ENCODE data around the gene ZFP28. TPM values are rescaled to one million over a fixed set of nuclear protein-coding genes. Genes with fewer than 3 reads are reported as not detected.
A peak's percentile ranks its signal among the peaks of the same experiment; 100 is the strongest.

ZFP28 gene
- total RNA-seq, 1 experiment from 2014 or later = not detected

- Mint-ChIP-seq H3K4me3 (ENCODE audit: low read depth, unreplicated experiment) (no peak overlapping the region), H3K27ac (ENCODE audit: unreplicated experiment) (no peak overlapping the region), H3K27me3 (ENCODE audit: unreplicated experiment) (no peaks in the 10 kb centered on the region), H3K9me3 (ENCODE audit: low read depth, unreplicated experiment) (peaks cover 32% of the 10 kb centered on the region), H3K36me3 (ENCODE audit: insufficient read depth, unreplicated experiment) (no peaks in the 10 kb centered on the region), H3K4me1 (ENCODE audit: low read depth, unreplicated experiment) (no peaks in the 10 kb centered on the region)
- BruUV-seq (replicated peaks) = no TSS peak
- DNase-seq = no peak
- CTCF ChIA-PET = no interaction called here
- intact Hi-C loops (cut with micrococcal nuclease; ENCODE audit: unreplicated experiment) = no loop called here
- TF ChIP-seq CTCF (IDR thresholded peaks at IDR 0.05; ENCODE audit: unreplicated experiment) = no peak
Measured at GRCh38 chr19:56577719-56578602, 39.2 kb downstream of the ZFP28 start.

GRCh38 chr19:56594446-56594782, 55.7 kb downstream of the ZFP28 start:
- H3K27ac Mint-ChIP-seq (ENCODE audit: unreplicated experiment) = no peak overlapping the region
- DNase-seq = no peak
- H3K36me3 Mint-ChIP-seq (ENCODE audit: insufficient read depth, unreplicated experiment) = peaks cover 16% of the 10 kb centered on the region
- no peaks in the 10 kb centered on the region for H3K27me3 Mint-ChIP-seq (ENCODE audit: unreplicated experiment)
- intact Hi-C loops (cut with micrococcal nuclease; ENCODE audit: unreplicated experiment) = no loop called here
- CTCF ChIA-PET = no interaction called here
- peaks cover 41% of the 10 kb centered on the region for H3K9me3 Mint-ChIP-seq (ENCODE audit: low read depth, unreplicated experiment)
- no TSS peak for BruUV-seq (replicated peaks)
- H3K4me3 Mint-ChIP-seq (ENCODE audit: low read depth, unreplicated experiment) = peak overlapping the region; percentile 73
- no peaks in the 10 kb centered on the region for H3K4me1 Mint-ChIP-seq (ENCODE audit: low read depth, unreplicated experiment)
- TF ChIP-seq CTCF (IDR thresholded peaks at IDR 0.05; ENCODE audit: unreplicated experiment) = no peak

DNA sequence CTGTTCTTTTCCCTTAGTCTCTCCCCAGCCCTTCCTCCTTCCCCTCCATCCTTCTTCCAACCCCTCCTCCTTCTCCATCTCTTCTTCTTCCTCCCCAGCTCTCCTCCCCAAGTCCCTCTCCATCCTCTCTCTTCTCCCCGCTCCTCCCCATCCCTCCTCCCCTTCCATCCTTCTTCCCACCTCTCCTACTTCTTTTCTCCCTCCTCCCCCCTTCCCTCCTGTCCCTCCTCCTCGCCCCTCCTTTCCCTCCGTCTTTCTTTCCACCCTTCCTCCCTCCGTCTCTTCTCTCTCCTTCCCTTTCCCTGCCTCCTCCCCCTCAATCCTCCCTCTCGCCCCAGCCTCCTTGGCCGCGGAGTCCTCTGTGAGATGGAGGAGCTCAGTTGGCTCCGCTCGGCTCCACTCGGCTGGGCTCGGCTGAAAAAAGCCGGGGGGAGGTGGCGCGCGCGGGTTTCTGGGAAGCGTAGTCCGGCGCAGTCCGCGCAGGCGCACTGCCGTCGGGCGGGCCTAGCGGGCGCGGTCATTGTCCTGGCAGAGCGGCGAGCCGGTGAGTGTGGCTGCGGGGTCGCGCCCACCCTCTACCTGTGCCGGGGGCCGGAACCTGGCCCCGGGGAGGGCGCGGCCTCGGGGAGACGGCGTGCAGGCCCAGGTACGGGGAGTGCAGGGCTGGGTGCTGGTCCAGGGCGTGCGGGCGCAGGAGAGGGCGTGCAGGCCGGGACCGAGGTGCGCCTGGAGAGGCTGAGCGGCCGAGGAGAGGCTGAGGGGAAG, 56.2 kb downstream of the ZFP28 start, which contains the start of gene ZNF71:
Gene ZNF71 (plus strand): TSS at position 520 of the 765 bp plus-strand sequence. CDS start 6,257 bp downstream, outside the sequence.
- no TSS peak for BruUV-seq (replicated peaks)
- intact Hi-C loops (cut with micrococcal nuclease; ENCODE audit: unreplicated experiment) = no loop called here
- Mint-ChIP-seq H3K4me3 (ENCODE audit: low read depth, unreplicated experiment) (peak within 1 kb of the TSS; percentile 73), H3K27ac (ENCODE audit: unreplicated experiment) (no peak within 1 kb of the TSS), H3K9me3 (ENCODE audit: low read depth, unreplicated experiment) (peaks cover 41% of the 10 kb centered on the region), H3K27me3 (ENCODE audit: unreplicated experiment) (no peaks in the 10 kb centered on the region), H3K4me1 (ENCODE audit: low read depth, unreplicated experiment) (no peaks in the 10 kb centered on the region), H3K36me3 (ENCODE audit: insufficient read depth, unreplicated experiment) (peaks cover 16% of the 10 kb centered on the region)
- no peak for TF ChIP-seq CTCF (IDR thresholded peaks at IDR 0.05; ENCODE audit: unreplicated experiment)
- peak; percentile 73 for DNase-seq
- CTCF ChIA-PET = interaction anchor here (0.8 kb wide), 1 partner anchor 660 kb away, joined by 6 read pairs; no protein-coding TSS in a partner anchor

GRCh38 chr19:56595548-56595899, 56.8 kb downstream of the ZFP28 start:
- CTCF ChIA-PET = interaction anchor here (0.8 kb wide), 1 partner anchor 660 kb away, joined by 6 read pairs; no protein-coding TSS in a partner anchor
- BruUV-seq (replicated peaks) = no TSS peak
- peaks cover 39% of the 10 kb centered on the region for H3K9me3 Mint-ChIP-seq (ENCODE audit: low read depth, unreplicated experiment)
- H3K4me3 Mint-ChIP-seq (ENCODE audit: low read depth, unreplicated experiment) = peak overlapping the region; percentile 73
- intact Hi-C loops (cut with micrococcal nuclease; ENCODE audit: unreplicated experiment) = no loop called here
- H3K27ac Mint-ChIP-seq (ENCODE audit: unreplicated experiment) = no peak overlapping the region
- TF ChIP-seq CTCF (IDR thresholded peaks at IDR 0.05; ENCODE audit: unreplicated experiment) = no peak
- DNase-seq = no peak
- H3K36me3 Mint-ChIP-seq (ENCODE audit: insufficient read depth, unreplicated experiment) = peaks cover 16% of the 10 kb centered on the region
- H3K4me1 Mint-ChIP-seq (ENCODE audit: low read depth, unreplicated experiment) = no peaks in the 10 kb centered on the region
- no peaks in the 10 kb centered on the region for H3K27me3 Mint-ChIP-seq (ENCODE audit: unreplicated experiment)
